Measurements from ENCODE around the gene KRT2. TPM values are rescaled to one million over a fixed set of nuclear protein-coding genes. Genes with fewer than 3 reads are reported as not detected.

The KRT2 gene
- total and polyA plus RNA-seq, 10 of the 15 experiments (the other 5 are each of a cell fraction or from before 2014, with no cell fraction given), result 0.08 to 0.12 TPM; not detected in 8

GRCh38 chr12:52656616-52657015, 4.6 kb upstream of the KRT2 start (continued):
- TF ChIP-seq SMARCA5 (IDR thresholded peaks at IDR 0.05) (no peak), IRF3 (IDR thresholded peaks at IDR 0.05) (no peak), SKIL (IDR thresholded peaks at IDR 0.05; ENCODE audit: low read depth, poor library complexity, severe bottlenecking) (no peak), EGR1 (IDR thresholded peaks at IDR 0.05; ENCODE audit: borderline replicate concordance in 1 of 2, low read depth in 2 of 2, low read length in 2 of 2) (no peak), RAD21 (IDR thresholded peaks at IDR 0.05; ENCODE audit: insufficient read depth, low read depth, low read length) (no peak), ATF2 (IDR thresholded peaks at IDR 0.05; ENCODE audit: low read length) (no peak), JUND (IDR thresholded peaks at IDR 0.05; ENCODE audit: low read depth, low read length) (no peak), HSF1 (IDR thresholded peaks at IDR 0.05; ENCODE audit: low read depth, low read length) (no peak)

Measured in GM12878 (cell line).